ENCODE data around the gene DMWD. TPM values are rescaled to one million over a fixed set of nuclear protein-coding genes. Genes with fewer than 3 reads are reported as not detected.

DMWD gene, protein sequence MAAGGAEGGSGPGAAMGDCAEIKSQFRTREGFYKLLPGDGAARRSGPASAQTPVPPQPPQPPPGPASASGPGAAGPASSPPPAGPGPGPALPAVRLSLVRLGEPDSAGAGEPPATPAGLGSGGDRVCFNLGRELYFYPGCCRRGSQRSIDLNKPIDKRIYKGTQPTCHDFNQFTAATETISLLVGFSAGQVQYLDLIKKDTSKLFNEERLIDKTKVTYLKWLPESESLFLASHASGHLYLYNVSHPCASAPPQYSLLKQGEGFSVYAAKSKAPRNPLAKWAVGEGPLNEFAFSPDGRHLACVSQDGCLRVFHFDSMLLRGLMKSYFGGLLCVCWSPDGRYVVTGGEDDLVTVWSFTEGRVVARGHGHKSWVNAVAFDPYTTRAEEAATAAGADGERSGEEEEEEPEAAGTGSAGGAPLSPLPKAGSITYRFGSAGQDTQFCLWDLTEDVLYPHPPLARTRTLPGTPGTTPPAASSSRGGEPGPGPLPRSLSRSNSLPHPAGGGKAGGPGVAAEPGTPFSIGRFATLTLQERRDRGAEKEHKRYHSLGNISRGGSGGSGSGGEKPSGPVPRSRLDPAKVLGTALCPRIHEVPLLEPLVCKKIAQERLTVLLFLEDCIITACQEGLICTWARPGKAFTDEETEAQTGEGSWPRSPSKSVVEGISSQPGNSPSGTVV
- 10 to 100 TPM; 23.5 to 26.0 TPM for total RNA-seq

DNA sequence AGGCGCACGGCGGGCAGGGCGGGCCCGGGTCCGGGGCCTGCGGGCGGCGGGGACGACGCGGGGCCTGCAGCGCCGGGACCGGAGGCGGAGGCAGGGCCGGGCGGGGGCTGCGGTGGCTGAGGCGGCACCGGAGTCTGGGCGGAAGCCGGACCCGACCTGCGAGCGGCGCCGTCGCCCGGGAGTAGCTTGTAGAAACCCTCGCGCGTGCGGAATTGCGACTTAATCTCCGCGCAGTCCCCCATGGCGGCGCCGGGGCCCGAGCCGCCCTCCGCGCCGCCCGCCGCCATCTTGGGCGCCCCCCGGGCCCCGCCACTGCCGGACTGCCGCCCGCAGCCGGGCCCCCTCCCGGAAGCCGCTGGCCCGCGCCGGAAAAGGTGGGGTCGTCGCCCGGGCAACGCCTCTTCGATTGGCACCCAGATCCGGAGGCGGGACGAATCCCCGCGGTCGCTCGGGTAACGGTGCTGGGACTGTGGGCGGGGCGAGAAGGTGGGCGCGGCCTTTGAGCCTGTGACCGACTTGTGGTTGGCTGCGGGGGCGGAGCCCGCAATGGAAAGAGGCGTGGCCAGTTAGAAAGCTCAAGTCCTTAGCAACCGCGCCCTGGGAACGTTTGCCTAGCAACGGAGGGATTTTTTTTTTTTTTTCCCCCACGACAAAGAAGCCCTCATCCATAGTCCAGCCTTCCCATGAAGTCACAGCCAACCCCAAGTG is at the start of gene DMWD:
TSS of gene DMWD (minus strand) at position 376 of the 708 bp plus-strand sequence. CDS start at position 287, 89 bp downstream.
- POLR2A ChIA-PET: interaction anchor here (0.8 to 3.6 kb wide), 10 partner anchors 10 to 44 kb away, joined by 3 to 19 read pairs (median 5); partner anchors contain the start of genes RSPH6A and SIX5
- intact Hi-C loops (cut with micrococcal nuclease): no loop called here
- H3K9me3 Mint-ChIP-seq: no peaks in the 10 kb centered on the region
- TF ChIP-seq, protein P1, sequence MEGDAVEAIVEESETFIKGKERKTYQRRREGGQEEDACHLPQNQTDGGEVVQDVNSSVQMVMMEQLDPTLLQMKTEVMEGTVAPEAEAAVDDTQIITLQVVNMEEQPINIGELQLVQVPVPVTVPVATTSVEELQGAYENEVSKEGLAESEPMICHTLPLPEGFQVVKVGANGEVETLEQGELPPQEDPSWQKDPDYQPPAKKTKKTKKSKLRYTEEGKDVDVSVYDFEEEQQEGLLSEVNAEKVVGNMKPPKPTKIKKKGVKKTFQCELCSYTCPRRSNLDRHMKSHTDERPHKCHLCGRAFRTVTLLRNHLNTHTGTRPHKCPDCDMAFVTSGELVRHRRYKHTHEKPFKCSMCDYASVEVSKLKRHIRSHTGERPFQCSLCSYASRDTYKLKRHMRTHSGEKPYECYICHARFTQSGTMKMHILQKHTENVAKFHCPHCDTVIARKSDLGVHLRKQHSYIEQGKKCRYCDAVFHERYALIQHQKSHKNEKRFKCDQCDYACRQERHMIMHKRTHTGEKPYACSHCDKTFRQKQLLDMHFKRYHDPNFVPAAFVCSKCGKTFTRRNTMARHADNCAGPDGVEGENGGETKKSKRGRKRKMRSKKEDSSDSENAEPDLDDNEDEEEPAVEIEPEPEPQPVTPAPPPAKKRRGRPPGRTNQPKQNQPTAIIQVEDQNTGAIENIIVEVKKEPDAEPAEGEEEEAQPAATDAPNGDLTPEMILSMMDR (IDR thresholded peaks at IDR 0.05): no peak
- H3K4me1 Mint-ChIP-seq (ENCODE audit: low read depth): peaks cover 28% of the 10 kb centered on the region
- peak; percentile 95 for ATAC-seq
- H3K4me3 Mint-ChIP-seq: peak within 1 kb of the TSS; percentile 93
- peak; percentile 100 for DNase-seq
- H3K36me3 Mint-ChIP-seq (ENCODE audit: low read depth): peaks cover 28% of the 10 kb centered on the region
- H3K27ac Mint-ChIP-seq: peak within 1 kb of the TSS; percentile 87
- CTCF ChIA-PET: interaction anchor here (0.9 to 3.8 kb wide), 5 partner anchors 9 to 26 kb away, joined by 3 to 18 read pairs (median 3); partner anchors contain the start of gene SIX5
- peaks cover 29% of the 10 kb centered on the region for H3K27me3 Mint-ChIP-seq

DNA sequence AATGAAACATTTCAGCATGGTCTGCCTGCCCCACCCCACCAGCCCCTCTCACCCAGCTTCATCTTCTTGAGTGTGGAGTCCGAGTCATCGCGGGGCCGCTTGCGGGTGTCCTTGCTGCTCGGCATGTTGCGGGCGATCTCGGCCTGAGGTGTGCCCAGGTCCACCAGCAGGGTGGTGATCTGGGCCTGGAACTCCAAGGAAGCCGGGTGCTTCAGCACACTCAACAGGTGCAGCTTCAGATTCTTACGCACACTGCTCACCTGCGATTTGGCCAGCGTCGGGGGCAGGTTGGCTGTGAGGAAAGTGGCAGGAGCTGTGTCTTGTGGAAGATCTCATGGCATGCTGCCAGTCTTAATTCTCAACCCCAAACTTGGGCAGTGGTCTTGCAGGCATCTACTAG is 49.6 kb upstream of the DMWD start:
- H3K9me3 Mint-ChIP-seq: no peaks in the 10 kb centered on the region
- ATAC-seq: no peak
- CTCF ChIA-PET: interaction anchor here (2.2 kb wide), 1 partner anchor 25 kb away, joined by 8 read pairs; no protein-coding TSS in a partner anchor
- H3K36me3 Mint-ChIP-seq (ENCODE audit: low read depth): peaks cover 61% of the 10 kb centered on the region
- H3K27me3 Mint-ChIP-seq: no peaks in the 10 kb centered on the region
- H3K4me3 Mint-ChIP-seq: no peak overlapping the region
- H3K4me1 Mint-ChIP-seq (ENCODE audit: low read depth): no peaks in the 10 kb centered on the region
- no peak overlapping the region for H3K27ac Mint-ChIP-seq
- intact Hi-C loops (cut with micrococcal nuclease): no loop called here
- POLR2A ChIA-PET: no interaction called here
- DNase-seq: no peak
- TF ChIP-seq, protein P1 (IDR thresholded peaks at IDR 0.05): no peak

DNA sequence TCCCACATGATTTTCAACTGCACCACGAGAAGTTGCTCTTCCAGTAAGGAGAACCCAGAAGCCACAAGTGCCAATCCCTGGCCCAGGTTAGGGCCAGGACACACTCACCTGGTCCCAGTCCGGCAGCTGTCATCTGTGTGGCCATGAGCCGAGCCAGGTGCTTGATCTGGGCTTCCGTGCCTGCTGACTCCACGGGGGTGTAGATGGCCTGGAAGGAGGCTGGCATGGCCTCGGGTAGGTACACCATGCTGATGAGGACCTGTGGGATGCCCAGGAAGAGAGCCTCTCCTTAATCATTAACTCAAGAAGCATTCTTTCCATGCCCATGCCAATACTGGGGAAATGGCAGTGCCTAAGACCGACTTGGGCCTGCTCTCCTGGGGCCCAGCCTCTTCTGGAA is 42.3 kb upstream of the DMWD start:
- ChIA-PET CTCF (interaction anchor here (1.2 to 3.0 kb wide), 3 partner anchors 17 to 27 kb away, joined by 3 to 12 read pairs (median 6); partner anchors contain the start of gene RSPH6A), POLR2A (no interaction called here)
- H3K27me3 Mint-ChIP-seq: no peaks in the 10 kb centered on the region
- H3K36me3 Mint-ChIP-seq (ENCODE audit: low read depth): peaks cover 58% of the 10 kb centered on the region
- H3K4me1 Mint-ChIP-seq (ENCODE audit: low read depth): no peaks in the 10 kb centered on the region
- no peak for ATAC-seq
- no peak overlapping the region for H3K27ac Mint-ChIP-seq
- H3K4me3 Mint-ChIP-seq: no peak overlapping the region
- TF ChIP-seq, protein P1 (IDR thresholded peaks at IDR 0.05): no peak
- DNase-seq: no peak
- intact Hi-C loops (cut with micrococcal nuclease): no loop called here
- H3K9me3 Mint-ChIP-seq: no peaks in the 10 kb centered on the region

DNA sequence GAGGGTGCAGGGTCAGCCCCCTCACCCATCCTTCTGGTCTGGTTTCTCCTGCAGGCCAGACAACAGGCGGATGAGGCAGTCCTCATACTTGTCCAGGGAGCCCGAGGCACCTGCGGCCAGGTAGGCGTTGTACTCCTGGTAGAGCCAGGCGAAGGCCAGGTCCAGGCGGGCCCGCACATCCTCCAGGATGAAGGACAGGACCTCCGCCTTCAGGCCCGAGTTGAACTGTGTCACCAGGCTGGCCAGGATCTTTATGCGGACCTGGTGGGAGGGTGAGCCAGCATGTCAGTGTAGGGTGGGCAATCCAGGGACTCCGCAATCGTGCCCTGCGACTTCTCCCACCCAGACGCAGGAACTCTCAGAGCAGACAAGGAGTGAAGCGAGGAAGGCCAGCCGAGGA is 36.3 kb upstream of the DMWD start:
- H3K36me3 Mint-ChIP-seq (ENCODE audit: low read depth): peaks cover 54% of the 10 kb centered on the region
- ATAC-seq: no peak

More for the DNA sequence above, 36.3 kb upstream of the DMWD start:
- Mint-ChIP-seq H3K27ac (no peak overlapping the region), H3K4me3 (no peak overlapping the region), H3K9me3 (no peaks in the 10 kb centered on the region), H3K27me3 (no peaks in the 10 kb centered on the region), H3K4me1 (ENCODE audit: low read depth) (no peaks in the 10 kb centered on the region)
- intact Hi-C loops (cut with micrococcal nuclease): no loop called here
- TF ChIP-seq, protein P1 (IDR thresholded peaks at IDR 0.05): no peak
- no peak for DNase-seq
- ChIA-PET POLR2A (no interaction called here), CTCF (interaction anchor here (4.7 kb wide), 1 partner anchor 12 kb away, joined by 35 read pairs; no protein-coding TSS in a partner anchor)

All from activated CD8-positive, alpha-beta T cell treated with anti-CD3 and anti-CD28 coated beads for 36 hours (primary cell).